Measurements from ENCODE around the gene JRKL. TPM values are rescaled to one million over a fixed set of nuclear protein-coding genes. Genes with fewer than 3 reads are reported as not detected.
"Not testable (repeated sequence)": the region's sequence is repeated elsewhere in the genome, so short reads cannot be mapped to it uniquely, and the experiment has no call there.

Gene JRKL
- total RNA-seq, 1 experiment from 2014 or later = 18.6 TPM

- Histone ChIP-seq H2AFZ (ENCODE audit: low read length) (no peak overlapping the region), H3K9me3 (ENCODE audit: low read length) (no peaks in the 10 kb centered on the region), H3K27ac (ENCODE audit: low read length) (no peak overlapping the region), H3K27me3 (ENCODE audit: low read length) (no peaks in the 10 kb centered on the region), H4K20me1 (ENCODE audit: insufficient read depth, low read depth, low read length) (no peaks in the 10 kb centered on the region), H3K4me1 (ENCODE audit: low read length) (no peaks in the 10 kb centered on the region), H3K4me3 (ENCODE audit: low read length) (no peak overlapping the region), H3K4me2 (ENCODE audit: low read depth, low read length, poor library complexity, severe bottlenecking) (no peak overlapping the region), H3K36me3 (ENCODE audit: insufficient read depth, low read length) (no peaks in the 10 kb centered on the region), H3K79me2 (ENCODE audit: low read length) (no peaks in the 10 kb centered on the region), H3K9me2 (replicated peaks; ENCODE audit: insufficient read depth, low read length) (no peaks in the 10 kb centered on the region), H3K9ac (ENCODE audit: low read length) (no peak overlapping the region)
- no peak for DNase-seq
Measured at GRCh38 chr11:96400697-96401096, 10.9 kb downstream of the JRKL start.

GRCh38 chr11:96411412-96411811 lies 21.6 kb downstream of the JRKL start:
- H3K4me3 ChIP-seq (ENCODE audit: low read length); DNase-seq; H3K36me3 ChIP-seq (ENCODE audit: insufficient read depth, low read length); H3K9ac ChIP-seq (ENCODE audit: low read length); H2AFZ ChIP-seq (ENCODE audit: low read length); H3K27ac ChIP-seq (ENCODE audit: low read length); H4K20me1 ChIP-seq (ENCODE audit: insufficient read depth, low read depth, low read length); H3K9me2 ChIP-seq (replicated peaks; ENCODE audit: insufficient read depth, low read length); H3K79me2 ChIP-seq (ENCODE audit: low read length); H3K27me3 ChIP-seq (ENCODE audit: low read length); H3K9me3 ChIP-seq (ENCODE audit: low read length); H3K4me1 ChIP-seq (ENCODE audit: low read length); H3K4me2 ChIP-seq (ENCODE audit: low read depth, low read length, poor library complexity, severe bottlenecking): not testable (repeated sequence)

- Histone ChIP-seq H3K36me3 (ENCODE audit: insufficient read depth, low read length) (no peaks in the 10 kb centered on the region), H3K79me2 (ENCODE audit: low read length) (no peaks in the 10 kb centered on the region), H3K9me3 (ENCODE audit: low read length) (no peaks in the 10 kb centered on the region), H3K4me1 (ENCODE audit: low read length) (no peaks in the 10 kb centered on the region), H4K20me1 (ENCODE audit: insufficient read depth, low read depth, low read length) (no peaks in the 10 kb centered on the region), H3K9me2 (replicated peaks; ENCODE audit: insufficient read depth, low read length) (no peaks in the 10 kb centered on the region), H3K27ac (ENCODE audit: low read length) (no peak overlapping the region), H3K4me2 (ENCODE audit: low read depth, low read length, poor library complexity, severe bottlenecking) (no peak overlapping the region), H3K4me3 (ENCODE audit: low read length) (no peak overlapping the region), H3K9ac (ENCODE audit: low read length) (no peak overlapping the region), H3K27me3 (ENCODE audit: low read length) (no peaks in the 10 kb centered on the region), H2AFZ (ENCODE audit: low read length) (no peak overlapping the region)
- DNase-seq = no peak
Measured at GRCh38 chr11:96412761-96413381, 23.1 kb downstream of the JRKL start.

- Histone ChIP-seq H2AFZ (ENCODE audit: low read length) (no peak overlapping the region), H3K4me1 (ENCODE audit: low read length) (no peaks in the 10 kb centered on the region), H3K36me3 (ENCODE audit: insufficient read depth, low read length) (no peaks in the 10 kb centered on the region), H3K9ac (ENCODE audit: low read length) (no peak overlapping the region), H3K4me2 (ENCODE audit: low read depth, low read length, poor library complexity, severe bottlenecking) (no peak overlapping the region), H3K79me2 (ENCODE audit: low read length) (no peaks in the 10 kb centered on the region), H4K20me1 (ENCODE audit: insufficient read depth, low read depth, low read length) (no peaks in the 10 kb centered on the region), H3K27me3 (ENCODE audit: low read length) (no peaks in the 10 kb centered on the region), H3K27ac (ENCODE audit: low read length) (no peak overlapping the region), H3K9me2 (replicated peaks; ENCODE audit: insufficient read depth, low read length) (no peaks in the 10 kb centered on the region), H3K4me3 (ENCODE audit: low read length) (no peak overlapping the region), H3K9me3 (ENCODE audit: low read length) (no peaks in the 10 kb centered on the region)
- no peak for DNase-seq
Measured at GRCh38 chr11:96413408-96413807, 23.6 kb downstream of the JRKL start.

GRCh38 chr11:96424693-96425092 lies 34.9 kb downstream of the JRKL start:
- Histone ChIP-seq H3K9ac (ENCODE audit: low read length) (no peak overlapping the region), H3K4me1 (ENCODE audit: low read length) (no peaks in the 10 kb centered on the region), H3K4me3 (ENCODE audit: low read length) (no peak overlapping the region), H4K20me1 (ENCODE audit: insufficient read depth, low read depth, low read length) (no peaks in the 10 kb centered on the region), H3K9me3 (ENCODE audit: low read length) (no peaks in the 10 kb centered on the region), H3K9me2 (replicated peaks; ENCODE audit: insufficient read depth, low read length) (no peaks in the 10 kb centered on the region), H2AFZ (ENCODE audit: low read length) (no peak overlapping the region), H3K79me2 (ENCODE audit: low read length) (no peaks in the 10 kb centered on the region), H3K36me3 (ENCODE audit: insufficient read depth, low read length) (no peaks in the 10 kb centered on the region), H3K4me2 (ENCODE audit: low read depth, low read length, poor library complexity, severe bottlenecking) (no peak overlapping the region), H3K27me3 (ENCODE audit: low read length) (no peaks in the 10 kb centered on the region), H3K27ac (ENCODE audit: low read length) (no peak overlapping the region)
- no peak for DNase-seq

- H3K4me1 ChIP-seq (ENCODE audit: low read length) = peaks cover 11% of the 10 kb centered on the region
- H2AFZ ChIP-seq (ENCODE audit: low read length) = no peak overlapping the region
- no peak overlapping the region for H3K9ac ChIP-seq (ENCODE audit: low read length)
- H3K4me2 ChIP-seq (ENCODE audit: low read depth, low read length, poor library complexity, severe bottlenecking) = peak overlapping the region; percentile 30
- peak; percentile 65 for DNase-seq
- no peaks in the 10 kb centered on the region for H3K9me3 ChIP-seq (ENCODE audit: low read length)
- H3K9me2 ChIP-seq (replicated peaks; ENCODE audit: insufficient read depth, low read length) = no peaks in the 10 kb centered on the region
- H3K79me2 ChIP-seq (ENCODE audit: low read length) = no peaks in the 10 kb centered on the region
- H3K27me3 ChIP-seq (ENCODE audit: low read length) = no peaks in the 10 kb centered on the region
- H3K4me3 ChIP-seq (ENCODE audit: low read length) = no peak overlapping the region
- no peaks in the 10 kb centered on the region for H3K36me3 ChIP-seq (ENCODE audit: insufficient read depth, low read length)
- no peak overlapping the region for H3K27ac ChIP-seq (ENCODE audit: low read length)
- no peaks in the 10 kb centered on the region for H4K20me1 ChIP-seq (ENCODE audit: insufficient read depth, low read depth, low read length)
Measured at GRCh38 chr11:96430668-96431067, 40.9 kb downstream of the JRKL start.

GRCh38 chr11:96432654-96433053 lies 42.8 kb downstream of the JRKL start:
- H3K79me2 ChIP-seq (ENCODE audit: low read length); H3K9ac ChIP-seq (ENCODE audit: low read length); H3K27ac ChIP-seq (ENCODE audit: low read length); H3K4me2 ChIP-seq (ENCODE audit: low read depth, low read length, poor library complexity, severe bottlenecking); H3K4me3 ChIP-seq (ENCODE audit: low read length); H4K20me1 ChIP-seq (ENCODE audit: insufficient read depth, low read depth, low read length); DNase-seq; H3K36me3 ChIP-seq (ENCODE audit: insufficient read depth, low read length); H3K9me2 ChIP-seq (replicated peaks; ENCODE audit: insufficient read depth, low read length); H3K9me3 ChIP-seq (ENCODE audit: low read length); H3K27me3 ChIP-seq (ENCODE audit: low read length); H2AFZ ChIP-seq (ENCODE audit: low read length): not testable (repeated sequence)
- H3K4me1 ChIP-seq (ENCODE audit: low read length) = peaks cover 11% of the 10 kb centered on the region

Data from Karpas-422 (cell line).